Heart right ventricle (tissue), 16 donors: Measurements from ENCODE around the gene PRPSAP2. TPM values are rescaled to one million over a fixed set of nuclear protein-coding genes. Genes with fewer than 3 reads are reported as not detected.
"Not testable (repeated sequence)": the region's sequence is repeated elsewhere in the genome, so short reads cannot be mapped to it uniquely, and the experiment has no call there.

Source experiments
- ATAC-seq, 8 donors: fragments of 200-7000 bp; cut with Tn5 transposase; one replicate each; pipeline ENCODE4 v1.9.1; 2020; ENCODE audit warnings: mild to moderate bottlenecking in 8 of 8, moderate library complexity in 8 of 8, moderate number of reproducible peaks in 1 of 8
- DNase-seq, 2 donors: peaks; one replicate each; pipeline ENCODE4 v3.0.0-alpha.2; 2020
- H3K27ac ChIP-seq, 10 donors: fragments of 200-600 bp; sonication (generic) in 2 of 10; one replicate each; pipeline versions ENCODE4 v1.5.0 to v1.8.0; 2020 to 2022; ENCODE audit warnings: mild to moderate bottlenecking in 3 of 10
- H3K27me3 ChIP-seq, 7 donors: fragments of 200-600 bp; one replicate each; pipeline ENCODE4 v1.8.0; 2021 to 2022; ENCODE audit warnings: mild to moderate bottlenecking in 2 of 7
- H3K36me3 ChIP-seq, 9 donors: fragments of 200-600 bp; sonication (generic) in 1 of 9; one replicate each; pipeline versions ENCODE4 v1.5.0 to v1.8.0; 2020 to 2022; ENCODE audit warnings: mild to moderate bottlenecking in 2 of 9
- H3K4me1 ChIP-seq, 9 donors: fragments of 200-600 bp; sonication (generic) in 1 of 9; one replicate each; pipeline versions ENCODE4 v1.5.0 to v1.8.0; 2020 to 2022; ENCODE audit warnings: mild to moderate bottlenecking in 4 of 9
- H3K4me3 ChIP-seq, 10 donors: fragments of 200-600 bp; sonication (generic) in 2 of 10; one replicate each; pipeline versions ENCODE4 v1.5.0 to v1.8.0; 2020 to 2022; ENCODE audit warnings: mild to moderate bottlenecking in 7 of 10, moderate library complexity in 2 of 10
- H3K9me3 ChIP-seq, 11 donors: fragments of 200-600 bp in 10 of 11; sonication (generic) in 2 of 11; one replicate each; pipeline versions ENCODE4 v1.5.0 to v1.8.0; 2013 to 2022; ENCODE audit warnings: mild to moderate bottlenecking in 2 of 11, control low read depth in 1 of 11, moderate library complexity in 1 of 11
- CTCF ChIP-seq, 9 donors: fragments of 200-600 bp; sonication (generic) in 2 of 9; IDR thresholded peaks; one replicate each; pipeline versions ENCODE4 v1.5.0 to v1.8.0; 2021 to 2022; ENCODE audit warnings: antibody characterized with exemption in 9 of 9, mild to moderate bottlenecking in 5 of 9, moderate library complexity in 1 of 9
- WGBS, 2 donors: extraction: QIAGEN DNeasy Blood & Tissue Kit; methylation state at CpG; one replicate each; pipeline ENCODE4 v1.1.7; 2013; ENCODE audit warnings: inconsistent platforms in 1 of 2; 5-methylcytosine and 5-hydroxymethylcytosine counted together
- intact Hi-C, 10 donors: fragments of 100-400 bp; cut with DNase I; formaldehyde crosslinking; loops; one replicate each; pipeline versions ENCODE4 v1.11.1 to v1.14.2; 2022
- polyA plus RNA-seq, 2 donors: library from polyadenylated mRNA; stranded (reverse); fragments of 200-250 nt; gene quantifications; one replicate each; pipeline ENCODE4 v1.2.3, GENCODE V29; 2013
- total RNA-seq, 10 donors: library from RNA; stranded (reverse); fragmentation: NEBNext Ultra II Directional in 3 of 10; extraction: Animal tissue kit (Norgen Biotek cat#: 25700) in 3 of 10; gene quantifications; one replicate each; pipeline versions ENCODE4 v1.2.1 to v1.2.4, GENCODE V29; 2021 to 2023
- donor health status: Arrhythmogenic right ventricular cardiomyopathy.
- donor health status: ischemic (EF 13 %, LVEDD 7.1; RV severe dilation, severe dysfunction).
- donor health status: healthy with polysubstance abuse.
- donor health status: DM: no; HTN: yes; CAD: no.
- donor health status: DM: no; HTN: no; CAD: no.
- donor health status: ischemic (EF 25% LVEDD 6.9; RV normal size, moderate dysfunction).
- donor health status: ischemic (EF 25% LVEDD 5.7; RV mildly dilated, moderate dysfunction).
- donor health status: healthy.
- donor health status: DM: yes; HTN: yes; CAD: no.
- donor health status: Ischemic cardiomyopathy.
- donor health status: ischemic (EF 35%, LVEDD 5.7; RV mildly dilated, moderate dysfunction).
- donor health status: nonischemic (EF 11% LVEDD 7.7; RV severe dilation, severe dysfunction).
- donor health status: DM: yes; HTN: yes; CAD: no.
- donor health status: PGD.
- donor health status: ischemic (EF 29% LVEDD 5.4; RV normal size, mild dysfunction).
- donor health status: nonischemic (EF 23%, LVEDD 6.1; RV moderate dilation, normal function).

PRPSAP2 gene
- total and polyA plus RNA-seq, 12 donors: 12.8 to 23.2 (median 17.4) TPM

GRCh38 chr17:18919963-18920362, 62.0 kb downstream of the PRPSAP2 start:
- H3K9me3 ChIP-seq: no peaks in the 10 kb centered on the region
- H3K4me3 ChIP-seq: no peak overlapping the region
- intact Hi-C loops: loop anchor here in 2 of 10 donors (2.0 to 10.0 kb wide), 2 partner anchors 61 to 65 kb away; partner anchors contain the start of gene PRPSAP2 (in 1 of the 2)
- ATAC-seq (no peak), DNase-seq (no peak)
- peaks cover 0 to 50% (median 12%) of the 10 kb centered on the region in 9 donors for H3K36me3 ChIP-seq
- H3K4me1 ChIP-seq: peaks cover 0 to 30% (median 18%) of the 10 kb centered on the region in 9 donors
- 76 to 79% methylated on average over 6 of the region's 6 CpGs for whole genome bisulfite sequencing, 2 donors
- no peak for TF ChIP-seq CTCF (IDR thresholded peaks at IDR 0.05)
- H3K27ac ChIP-seq: no peak overlapping the region
- H3K27me3 ChIP-seq: no peaks in the 10 kb centered on the region

GRCh38 chr17:18920911-18921441, 63.0 kb downstream of the PRPSAP2 start:
- 29 to 45% methylated on average over 6 of the region's 6 CpGs for WGBS, 2 donors
- H3K4me1 ChIP-seq: peaks cover 0 to 30% (median 18%) of the 10 kb centered on the region in 9 donors

GRCh38 chr17:18921485-18921884, 63.6 kb downstream of the PRPSAP2 start:
- Histone ChIP-seq H3K36me3 (peaks cover 0 to 44% (median 5%) of the 10 kb centered on the region in 9 donors), H3K27me3 (no peaks in the 10 kb centered on the region), H3K4me3 (no peak overlapping the region), H3K4me1 (peaks cover 0 to 30% (median 18%) of the 10 kb centered on the region in 9 donors), H3K27ac (peak overlapping the region in 1 of 10 donors; percentile 23), H3K9me3 (no peaks in the 10 kb centered on the region)
- ATAC-seq (no peak), DNase-seq (no peak)
- 63 to 67% methylated on average over 2 of the region's 2 CpGs for WGBS, 2 donors
- intact Hi-C loops: loop anchor here in 2 of 10 donors (2.0 to 10.0 kb wide), 2 partner anchors 63 kb away; partner anchors contain the start of gene PRPSAP2 (in 1 of the 2)
- no peak for TF ChIP-seq CTCF (IDR thresholded peaks at IDR 0.05)

More at GRCh38 chr17:18920911-18921441, 63.0 kb downstream of the PRPSAP2 start:
- intact Hi-C loops: loop anchor here in 2 of 10 donors (2.0 to 10.0 kb wide), 2 partner anchors 62 to 64 kb away; partner anchors contain the start of gene PRPSAP2 (in 1 of the 2)
- DNase-seq: no peak
- Histone ChIP-seq H3K4me3 (no peak overlapping the region), H3K9me3 (no peaks in the 10 kb centered on the region), H3K27ac (peak overlapping the region in 1 of 10 donors; percentile 23), H3K36me3 (peaks cover 0 to 49% (median 8%) of the 10 kb centered on the region in 9 donors), H3K27me3 (no peaks in the 10 kb centered on the region)
- ATAC-seq: no peak
- TF ChIP-seq CTCF (IDR thresholded peaks at IDR 0.05): no peak

- peaks cover 0 to 41% (median 0%) of the 10 kb centered on the region in 9 donors for H3K36me3 ChIP-seq
- no peak overlapping the region for H3K4me3 ChIP-seq
- 70% methylated on average over 4 of the region's 4 CpGs for WGBS, 2 donors
- H3K4me1 ChIP-seq: peaks cover 0 to 30% (median 18%) of the 10 kb centered on the region in 9 donors
- H3K27me3 ChIP-seq: no peaks in the 10 kb centered on the region
- no peak for TF ChIP-seq CTCF (IDR thresholded peaks at IDR 0.05)
- ATAC-seq (no peak), DNase-seq (no peak)
- H3K27ac ChIP-seq: no peak overlapping the region
- intact Hi-C loops: loop anchor here in 2 of 10 donors (2.0 to 10.0 kb wide), 2 partner anchors 63 kb away; partner anchors contain the start of gene PRPSAP2 (in 1 of the 2)
- no peaks in the 10 kb centered on the region for H3K9me3 ChIP-seq
Measured at GRCh38 chr17:18921912-18922451, 64.1 kb downstream of the PRPSAP2 start.

GRCh38 chr17:18922596-18922995, 64.7 kb downstream of the PRPSAP2 start:
- H3K9me3 ChIP-seq, H3K27ac ChIP-seq, H3K27me3 ChIP-seq, DNase-seq, H3K4me3 ChIP-seq, ATAC-seq: not testable (repeated sequence)
- Histone ChIP-seq H3K4me1 (peaks cover 0 to 30% (median 18%) of the 10 kb centered on the region in 9 donors), H3K36me3 (peaks cover 0 to 42% (median 0%) of the 10 kb centered on the region in 9 donors)
- intact Hi-C loops: loop anchor here in 1 of 10 donors (10.0 kb wide), 1 partner anchor 62 kb away; no protein-coding TSS in a partner anchor
- 97 to 98% methylated on average over 7 of the region's 7 CpGs for WGBS, 2 donors
